ENCODE data around the gene FBXO4.

Gene FBXO4

GRCh38 chr5:41983284-41983683 lies 58.2 kb downstream of the FBXO4 start:
- DNase-seq = no peak

DNA sequence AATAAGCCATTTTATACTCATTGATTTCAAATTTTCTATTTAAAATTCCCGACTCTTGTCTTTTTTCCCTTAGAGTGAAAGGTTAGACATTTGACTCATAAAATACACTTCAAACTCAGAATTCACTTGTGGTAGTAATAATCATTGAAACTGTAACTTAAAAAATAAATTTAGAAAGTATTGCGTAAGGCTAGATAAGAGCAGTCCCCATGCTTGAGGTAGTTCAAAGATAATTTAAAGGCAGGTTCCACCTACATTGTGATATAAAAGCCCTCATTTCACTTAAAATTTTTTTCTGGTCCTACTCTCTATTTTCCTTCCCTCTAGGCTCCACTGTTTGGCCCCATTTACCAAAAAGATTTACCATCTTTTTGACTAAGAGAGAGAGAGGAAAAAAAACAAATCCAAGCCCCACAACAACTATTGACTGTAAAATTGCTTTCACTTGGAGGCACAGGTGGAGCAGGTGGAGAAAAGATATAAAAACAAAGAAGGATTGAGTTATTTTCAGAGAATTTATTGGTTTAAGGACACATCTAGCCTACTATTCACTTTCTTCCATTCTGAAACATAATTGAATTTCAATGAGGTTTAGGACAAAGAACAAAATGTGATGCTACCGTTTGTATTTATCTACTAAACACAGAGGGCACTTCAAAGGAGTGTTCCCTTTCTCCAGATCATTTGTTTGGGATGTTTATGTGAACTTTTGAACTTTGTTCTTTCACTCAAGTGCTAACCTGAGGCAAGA lies 61.0 kb downstream of the FBXO4 start:
- no peak for DNase-seq
